K562 (cell line): ENCODE measurements around the gene QPRT. TPM values are rescaled to one million over a fixed set of nuclear protein-coding genes. Genes with fewer than 3 reads are reported as not detected.

Experiments
- HLTF ChIP-seq: fragments of 450-650 bp; IDR thresholded peaks from 2 replicates; pipeline ENCODE4 v1.6.1; 2016
- HNRNPL ChIP-seq: fragments of 200-400 bp; formaldehyde crosslinking; IDR thresholded peaks from 2 replicates; pipeline ENCODE4 v1.6.1; 2017; ENCODE audit warnings: low read depth, mild to moderate bottlenecking, low read length
- ILK ChIP-seq: fragments of 450-650 bp; IDR thresholded peaks from 2 replicates; pipeline ENCODE4 v1.6.1; 2016; ENCODE audit warnings: missing genetic modification characterization, low read depth, mild to moderate bottlenecking, missing compliant biosample characterization, moderate library complexity, borderline replicate concordance
- KAT8 ChIP-seq: fragments of 450-650 bp; IDR thresholded peaks from 2 replicates; pipeline ENCODE4 v1.6.1; 2016; ENCODE audit warnings: low read depth, mild to moderate bottlenecking
- MAFG ChIP-seq: fragments of 450-650 bp; conservative IDR thresholded peaks from 2 replicates; pipeline ENCODE4 v1.6.1; 2016; ENCODE audit warnings: missing genetic modification characterization, missing compliant biosample characterization
- NCOA6 ChIP-seq: fragments of 450-650 bp; IDR thresholded peaks from 2 replicates; pipeline ENCODE4 v1.6.1; 2017; ENCODE audit warnings: mild to moderate bottlenecking
- NONO ChIP-seq, 2 experiments: fragments of 200-400 bp in 1 of 2; fragments of 450-650 bp in 1 of 2; formaldehyde crosslinking in 1 of 2; IDR thresholded peaks; 2 replicates each; pipeline ENCODE4 v1.6.1; 2017; ENCODE audit warnings: low read depth in 2 of 2, mild to moderate bottlenecking in 2 of 2, moderate library complexity in 2 of 2, low read length in 1 of 2
- NRF1 ChIP-seq, 2 experiments: fragments of 450-650 bp; IDR thresholded peaks in 1 of 2; conservative IDR thresholded peaks in 1 of 2; 2 replicates each; pipeline ENCODE4 v1.6.1; 2014; ENCODE audit warnings: mild to moderate bottlenecking in 2 of 2
- OTX1 ChIP-seq: fragments of 450-650 bp; formaldehyde crosslinking; IDR thresholded peaks from 2 replicates; pipeline ENCODE4 v1.4.0; 2022; ENCODE audit warnings: mild to moderate bottlenecking
- RBM22 ChIP-seq: fragments of 200-400 bp; formaldehyde crosslinking; IDR thresholded peaks from 2 replicates; pipeline ENCODE4 v1.6.1; 2018; ENCODE audit warnings: low read length, low read depth; ENCODE audit not compliant: poor library complexity, severe bottlenecking
- RFX5 ChIP-seq: IDR thresholded peaks from 2 replicates; pipeline ENCODE4 v1.6.1; 2011; ENCODE audit warnings: low read depth, mild to moderate bottlenecking, improper control_type of control experiment, low read length
- SNAPC5 ChIP-seq: fragments of 250-450 bp; sonication (Bioruptor Pico); IDR thresholded peaks from 2 replicates; pipeline ENCODE4 v1.8.0; 2021; ENCODE audit warnings: moderate library complexity, mild to moderate bottlenecking, inconsistent platforms
- TBL1XR1 ChIP-seq, 2 experiments: IDR thresholded peaks; 2 replicates each; pipeline ENCODE4 v1.6.1; 2012; ENCODE audit warnings: improper control_type of control experiment in 2 of 2, low read length in 2 of 2, mild to moderate bottlenecking in 1 of 2
- ZBTB2 ChIP-seq: fragments of 450-650 bp; IDR thresholded peaks from 2 replicates; pipeline ENCODE4 v1.6.1; 2016; ENCODE audit warnings: antibody characterized with exemption
- ZKSCAN3 ChIP-seq: fragments of 250-450 bp; sonication (Bioruptor Pico); IDR thresholded peaks from 2 replicates; pipeline ENCODE4 v1.4.0; 2020
- ZNF282 ChIP-seq: sonication (generic); formaldehyde crosslinking; IDR thresholded peaks from 2 replicates; pipeline ENCODE4 v1.8.1; 2023; ENCODE audit warnings: missing genetic modification reagents
- ZNF318 ChIP-seq, 2 experiments: fragments of 450-650 bp; IDR thresholded peaks; 2 replicates each; pipeline ENCODE4 v1.6.1; 2016; ENCODE audit warnings: mild to moderate bottlenecking in 2 of 2, borderline replicate concordance in 1 of 2, low read depth in 1 of 2, moderate library complexity in 1 of 2
- ZNF77 ChIP-seq: fragments of 250-450 bp; sonication (Bioruptor Pico); IDR thresholded peaks from 2 replicates; pipeline ENCODE4 v1.5.0; 2020
- ZZZ3 ChIP-seq: fragments of 450-650 bp; IDR thresholded peaks from 2 replicates; pipeline ENCODE4 v1.6.1; 2016; ENCODE audit warnings: antibody characterized with exemption, mild to moderate bottlenecking, moderate library complexity
- polyA plus RNA-seq, 8 experiments: library from polyadenylated mRNA; depleted of rRNA in 4 of 8; stranded (reverse) in 5 of 8; unstranded in 3 of 8; fragments of >200 nt; fragmentation: Nextera tagmentation in 2 of 8; fragmentation: Illumina TruSeq in 1 of 8; extraction: Ambion mirVana in 2 of 8; extraction: Trizol in 1 of 8; gene quantifications; 2 replicates each; pipeline versions ENCODE4 v1.2.1 to v1.2.3, GENCODE V29; 2011 to 2014; ENCODE audit warnings: inconsistent platforms in 1 of 8, missing spikeins in 1 of 8
- total RNA-seq, 7 experiments: library from RNA; depleted of rRNA in 6 of 7; stranded (reverse); fragments of >200 nt in 6 of 7; fragmentation: Illumina TruSeq in 2 of 7; extraction: Trizol in 2 of 7; gene quantifications; 2 replicates each; pipeline versions ENCODE4 v1.2.1 to v1.2.3, GENCODE V29; 2011 to 2021; ENCODE audit warnings: low replicate concordance in 1 of 7

The QPRT gene
- total and polyA plus RNA-seq, 9 of the 15 experiments (the other 6 are each of a cell fraction or from before 2014, with no cell fraction given) = 7.7 to 112 (median 64.1) TPM

- TF ChIP-seq ZBTB2 (0 out of 2 replicates have a peak, but pooled peaks have one; percentile 48), TBL1XR1 (IDR thresholded peaks at IDR 0.05; ENCODE audit: low read length in 2 of 2) (peak; percentile 55 to 69; a peak in 2 of 4 replicates), ILK (tag) (no peak), RFX5 (no peak), MAFG (tag) (no peak), ZNF318 (IDR thresholded peaks at IDR 0.05; ENCODE audit: borderline replicate concordance in 1 of 2, low read depth in 1 of 2) (no peak), KAT8 (no peak), HLTF (0 out of 2 replicates have a peak, but pooled peaks have one; percentile 10), NONO (IDR thresholded peaks at IDR 0.05; ENCODE audit: low read depth in 2 of 2, low read length in 1 of 2) (peak in 1 of 2 experiments; percentile 57; a peak in 1 of 4 replicates), OTX1 (CRISPR knock-in tag) (no peak), ZNF77 (CRISPR knock-in tag) (no peak), HNRNPL (peak; percentile 78; the same call in 1 of the 2 replicates), NRF1 (conservative IDR thresholded peaks at IDR 0.05 in 1 of 2, IDR thresholded peaks at IDR 0.05 in 1 of 2) (no peak), ZZZ3 (peak; percentile 69; the same call in 1 of the 2 replicates), NCOA6 (no peak), ZNF282 (no peak), RBM22 (no peak), SNAPC5 (CRISPR knock-in tag) (no peak), ZKSCAN3 (CRISPR knock-in tag) (no peak)
Observed at GRCh38 chr16:29663016-29663806, 15.8 kb upstream of the QPRT start, which contains the start of gene SPN (continued).
